Stimulated activated effector memory CD8-positive, alpha-beta T cell treated with anti-CD3 and anti-CD28 coated beads, Interleukin-12 subunit alpha, Interleukin-12 subunit beta, amount 100 ng/mL, for 72 hours (primary cell): ENCODE data around the gene ARX.

ENCODE experiments used
- ATAC-seq: fragments of 150-1000 bp; cut with Tn5 transposase; 2 replicates; pipeline ENCODE4 v1.10.0; 2021
- DNase-seq, 2 donors: peaks; one replicate each; pipeline ENCODE4 v3.0.0; 2021 to 2022; ENCODE audit warnings: low spot score in 2 of 2
- H3K27ac Mint-ChIP-seq: one replicate; pipeline ENCODE4 v1.8.0; 2022; ENCODE audit warnings: mild to moderate bottlenecking, mixed read lengths
- H3K36me3 Mint-ChIP-seq: one replicate; pipeline ENCODE4 v1.8.0; 2022; ENCODE audit warnings: mild to moderate bottlenecking, mixed read lengths
- H3K4me1 Mint-ChIP-seq: one replicate; pipeline ENCODE4 v1.8.0; 2022; ENCODE audit warnings: mixed read lengths
- H3K4me3 Mint-ChIP-seq: one replicate; pipeline ENCODE4 v1.8.0; 2022; ENCODE audit warnings: mild to moderate bottlenecking, mixed read lengths
- H3K9me3 Mint-ChIP-seq: one replicate; pipeline ENCODE4 v1.8.0; 2022; ENCODE audit warnings: mixed read lengths

ARX gene

DNA sequence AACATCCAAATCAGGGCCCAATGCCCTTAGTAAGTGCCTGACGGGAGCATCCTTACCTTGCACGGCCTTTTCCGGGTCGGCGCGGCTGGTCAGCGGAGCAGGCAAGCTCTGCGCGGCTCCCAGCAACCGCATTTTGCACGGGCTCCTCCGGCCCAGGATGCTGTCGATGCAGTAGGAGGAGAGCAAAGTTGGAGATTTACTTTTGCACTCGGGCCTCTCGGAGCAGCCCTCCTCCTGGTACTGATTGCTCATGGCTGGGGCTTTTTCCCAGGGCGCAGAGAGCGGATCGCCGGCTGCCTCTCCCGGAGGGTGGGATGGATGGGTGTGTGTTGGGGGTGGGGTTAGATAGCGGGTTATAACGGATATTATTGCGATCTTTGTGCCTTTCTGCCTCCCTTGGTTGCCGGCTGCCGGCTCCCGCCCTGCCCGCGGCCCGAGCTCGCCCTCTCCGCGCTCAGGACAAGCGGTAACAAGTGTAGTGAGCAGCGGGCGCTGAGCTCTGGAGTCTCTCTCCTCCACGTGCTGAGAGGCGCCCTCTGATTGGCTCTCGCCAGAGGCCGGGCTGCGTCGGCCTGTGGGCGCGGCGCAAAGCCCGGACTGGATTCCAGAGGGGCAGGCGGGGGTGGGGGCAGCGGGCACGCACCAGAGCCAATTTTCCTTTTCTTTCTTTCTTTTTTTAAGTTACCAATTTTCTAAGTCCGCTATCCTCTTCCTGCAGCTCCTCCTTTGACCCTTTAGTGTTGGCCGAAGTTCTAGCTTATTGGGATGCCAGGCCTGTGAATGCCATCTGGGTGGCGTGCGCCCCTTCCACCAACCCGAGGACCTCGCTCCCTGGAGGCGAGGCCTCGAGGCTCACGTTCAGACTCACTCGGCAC, at the start of gene ARX:
Gene ARX (minus strand): TSS at position 480 of the 875 bp plus-strand sequence. CDS start 228 bp downstream, at position 252.
- Mint-ChIP-seq H3K4me3 (no peak within 1 kb of the TSS), H3K9me3 (no peaks in the 10 kb centered on the region), H3K36me3 (no peaks in the 10 kb centered on the region), H3K4me1 (peaks cover 13% of the 10 kb centered on the region), H3K27ac (no peak within 1 kb of the TSS)
- ATAC-seq (peak; percentile 67), DNase-seq (no peak)

DNA sequence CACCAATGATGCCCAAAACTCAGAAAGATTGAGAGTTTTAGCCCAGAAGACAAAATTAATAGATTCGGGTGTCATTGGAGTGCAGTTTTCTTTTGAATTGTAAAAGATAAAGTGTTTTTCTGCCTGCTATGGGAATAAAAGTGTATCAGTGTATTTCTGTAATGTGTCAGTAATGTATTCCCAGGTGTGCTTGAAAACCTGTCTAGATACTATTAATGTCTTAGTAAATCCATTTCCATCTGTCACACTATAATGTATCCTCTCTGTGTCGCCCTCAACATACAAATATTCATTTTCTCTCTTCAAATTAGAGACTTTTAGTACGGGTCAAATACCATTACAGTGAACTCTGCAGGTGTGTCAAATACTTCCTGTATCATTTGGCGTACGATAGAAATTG, 43.5 kb upstream of the ARX start:
- no peak overlapping the region for H3K27ac Mint-ChIP-seq
- H3K4me3 Mint-ChIP-seq = no peak overlapping the region
- ATAC-seq (no peak), DNase-seq (no peak)
- H3K4me1 Mint-ChIP-seq = no peaks in the 10 kb centered on the region
- H3K36me3 Mint-ChIP-seq = no peaks in the 10 kb centered on the region
- H3K9me3 Mint-ChIP-seq = no peaks in the 10 kb centered on the region

DNA sequence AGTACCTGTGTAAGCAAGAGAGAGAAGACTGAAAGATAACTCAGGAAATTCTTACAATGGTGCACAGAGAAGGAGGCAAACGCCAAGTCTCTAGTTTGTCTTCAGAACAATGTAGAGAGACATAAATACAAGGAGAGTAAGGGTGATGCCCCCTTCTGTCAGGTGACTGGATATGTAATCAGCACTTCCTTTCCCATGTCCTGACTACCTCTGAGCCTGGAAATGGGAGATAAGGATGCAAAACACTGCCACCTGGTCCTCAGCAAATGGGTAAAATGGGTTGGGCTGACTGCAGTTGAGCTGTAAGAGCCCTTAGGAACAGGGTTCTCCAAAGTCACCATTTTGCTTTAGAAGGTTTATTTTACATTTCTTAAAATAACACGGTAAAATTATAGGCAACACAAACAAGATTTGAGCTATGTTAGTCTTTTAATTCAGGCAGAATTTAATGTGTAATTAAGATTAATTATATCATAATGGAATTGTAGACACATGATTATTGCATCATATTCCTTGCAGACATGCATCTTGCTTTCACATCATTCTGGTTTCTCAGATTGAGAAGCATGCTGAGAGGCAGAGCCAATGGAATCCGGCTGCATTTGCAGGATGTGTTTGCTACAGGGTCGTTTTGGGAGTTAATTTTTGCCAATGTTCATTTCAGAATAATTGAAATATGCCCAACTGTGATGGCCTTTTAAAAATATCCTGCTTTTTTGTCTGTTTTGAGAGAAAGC, 37.2 kb upstream of the ARX start:
- no peak for DNase-seq
- Mint-ChIP-seq H3K36me3 (no peaks in the 10 kb centered on the region), H3K9me3 (no peaks in the 10 kb centered on the region), H3K27ac (no peak overlapping the region), H3K4me3 (no peak overlapping the region), H3K4me1 (no peaks in the 10 kb centered on the region)
- no peak for ATAC-seq

DNA sequence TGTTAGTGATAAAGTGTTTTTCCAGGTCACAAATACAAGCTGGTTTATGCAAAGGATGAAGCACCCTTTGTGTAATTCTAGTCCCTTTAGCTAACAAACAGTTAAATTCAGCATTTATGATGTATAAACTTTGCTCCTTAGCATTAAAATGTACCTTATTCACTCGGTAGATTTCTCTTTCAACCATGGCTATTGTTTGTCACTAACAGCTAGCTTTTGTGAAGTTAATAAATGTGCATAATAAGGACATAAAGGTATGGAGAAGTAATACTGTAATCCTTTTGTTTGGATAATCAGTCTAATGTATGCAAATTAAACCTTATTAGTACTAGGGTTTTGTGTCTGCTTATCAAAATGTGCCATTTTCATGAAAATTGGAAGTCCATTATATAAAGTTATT, 34.2 kb upstream of the ARX start:
- no peak overlapping the region for H3K4me3 Mint-ChIP-seq
- H3K9me3 Mint-ChIP-seq = no peaks in the 10 kb centered on the region
- H3K4me1 Mint-ChIP-seq = no peaks in the 10 kb centered on the region
- H3K36me3 Mint-ChIP-seq = no peaks in the 10 kb centered on the region
- ATAC-seq = no peak
- no peak overlapping the region for H3K27ac Mint-ChIP-seq
- DNase-seq = no peak

DNA sequence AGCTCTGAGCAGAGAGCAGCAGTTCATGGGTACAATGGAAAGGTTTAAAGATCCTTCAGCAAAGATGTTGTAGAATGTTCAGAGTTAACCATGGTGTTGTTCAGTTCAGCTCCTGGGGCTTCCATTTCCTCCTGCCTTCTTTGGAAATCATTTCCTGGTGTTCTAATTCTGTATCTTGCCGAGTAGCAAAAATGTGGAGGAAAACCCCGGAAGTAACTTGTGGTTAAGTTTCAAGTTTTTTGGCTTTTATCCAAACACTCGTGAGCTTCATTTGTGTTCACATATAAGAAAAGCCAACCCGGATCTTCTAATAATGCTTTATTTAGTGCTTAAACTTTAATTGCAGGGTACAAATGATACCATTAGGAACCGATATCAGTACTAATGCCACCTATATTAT, 33.6 kb upstream of the ARX start:
- Mint-ChIP-seq H3K4me1 (no peaks in the 10 kb centered on the region), H3K9me3 (no peaks in the 10 kb centered on the region), H3K36me3 (no peaks in the 10 kb centered on the region), H3K4me3 (no peak overlapping the region), H3K27ac (no peak overlapping the region)
- DNase-seq = no peak
- no peak for ATAC-seq

DNA sequence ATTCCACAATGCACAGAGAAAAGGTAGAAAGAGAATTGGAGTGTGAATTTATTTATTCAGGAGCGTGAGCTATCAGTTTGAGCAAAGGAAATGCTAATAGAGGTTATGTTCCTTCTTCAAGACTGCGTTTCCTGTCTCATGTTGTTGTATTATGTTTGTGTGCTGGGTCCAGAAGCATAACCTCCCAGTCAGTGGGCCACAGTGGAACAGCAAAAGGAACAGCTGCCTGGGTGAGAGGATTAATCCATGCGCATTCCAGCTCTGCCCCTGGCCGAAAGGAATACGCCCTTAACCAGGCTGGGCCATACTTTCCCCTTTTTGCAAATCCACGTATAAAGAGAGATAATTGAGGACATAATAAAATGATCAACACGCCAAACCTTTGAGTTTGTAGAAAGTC, 32.4 kb upstream of the ARX start:
- H3K27ac Mint-ChIP-seq = peak overlapping the region; percentile 11
- ATAC-seq (no peak), DNase-seq (no peak)
- H3K4me3 Mint-ChIP-seq = no peak overlapping the region
- H3K9me3 Mint-ChIP-seq = no peaks in the 10 kb centered on the region
- no peaks in the 10 kb centered on the region for H3K36me3 Mint-ChIP-seq
- no peaks in the 10 kb centered on the region for H3K4me1 Mint-ChIP-seq

DNA sequence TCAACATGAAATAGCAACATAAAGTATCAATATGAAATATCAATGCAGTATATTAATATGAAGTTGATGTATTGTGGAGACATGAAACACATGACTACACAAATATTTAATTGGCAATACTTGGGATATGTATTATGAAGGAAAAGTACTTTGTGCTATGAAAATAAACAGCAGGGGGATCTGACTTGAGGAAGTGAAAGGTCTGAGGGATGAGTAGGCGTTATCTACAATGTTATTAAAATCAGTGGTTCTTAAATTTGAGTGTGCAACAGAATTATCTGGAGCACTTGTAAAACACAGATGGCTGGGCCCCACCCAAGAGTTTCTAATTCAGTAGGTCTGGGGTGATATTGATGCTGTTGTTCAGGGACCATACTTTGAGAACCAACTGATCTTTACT, 27.4 kb upstream of the ARX start:
- H3K36me3 Mint-ChIP-seq = no peaks in the 10 kb centered on the region
- H3K4me3 Mint-ChIP-seq = no peak overlapping the region

DNA sequence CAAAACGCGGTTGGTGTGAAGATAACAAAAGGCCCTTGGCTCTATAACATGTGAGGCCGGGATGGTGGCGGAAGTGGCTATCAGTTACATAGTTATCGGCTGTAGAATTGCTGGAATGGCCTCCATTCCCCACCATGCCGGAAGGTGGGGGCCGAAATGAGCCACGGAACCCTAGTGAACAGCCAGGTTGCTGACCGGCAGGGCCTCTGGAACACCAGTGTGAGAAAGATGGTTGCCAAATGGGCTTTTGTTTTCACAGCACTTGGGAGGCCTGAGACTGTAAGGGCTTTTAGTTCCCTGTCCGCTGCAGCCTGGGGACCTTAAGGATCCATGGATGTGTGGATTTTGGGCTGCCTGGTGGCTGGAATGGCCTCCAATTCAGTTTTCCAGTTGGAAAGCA, 23.3 kb upstream of the ARX start:
- Mint-ChIP-seq H3K9me3 (no peaks in the 10 kb centered on the region), H3K4me1 (no peaks in the 10 kb centered on the region), H3K36me3 (no peaks in the 10 kb centered on the region), H3K4me3 (no peak overlapping the region), H3K27ac (no peak overlapping the region)
- no peak for ATAC-seq
- DNase-seq = no peak

More for the DNA sequence above, 27.4 kb upstream of the ARX start:
- ATAC-seq = no peak
- DNase-seq = no peak
- Mint-ChIP-seq H3K4me1 (no peaks in the 10 kb centered on the region), H3K27ac (no peak overlapping the region), H3K9me3 (no peaks in the 10 kb centered on the region)

DNA sequence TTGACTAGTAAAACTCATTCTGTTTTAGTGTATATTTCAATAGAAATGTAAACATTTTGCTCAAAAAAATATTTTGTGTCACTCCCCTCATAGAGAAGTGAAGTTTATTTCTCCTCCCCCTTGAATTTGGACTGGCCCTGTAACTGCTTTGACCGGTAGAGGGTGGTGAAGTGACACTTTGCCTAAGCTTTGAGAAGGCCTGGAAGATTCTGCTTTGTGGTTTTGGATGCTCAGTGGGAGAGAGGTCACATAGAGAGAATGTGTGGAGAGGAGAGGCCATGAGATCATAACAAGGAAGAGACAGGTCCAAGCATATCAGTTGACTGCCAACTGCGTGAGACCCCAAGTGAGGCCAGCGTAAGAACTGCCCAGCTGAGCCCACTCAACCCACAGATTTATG, 19.1 kb upstream of the ARX start:
- DNase-seq = no peak
- H3K36me3 Mint-ChIP-seq = no peaks in the 10 kb centered on the region
- H3K9me3 Mint-ChIP-seq = no peaks in the 10 kb centered on the region
- H3K4me3 Mint-ChIP-seq = no peak overlapping the region
- no peak overlapping the region for H3K27ac Mint-ChIP-seq
- no peaks in the 10 kb centered on the region for H3K4me1 Mint-ChIP-seq
- no peak for ATAC-seq

DNA sequence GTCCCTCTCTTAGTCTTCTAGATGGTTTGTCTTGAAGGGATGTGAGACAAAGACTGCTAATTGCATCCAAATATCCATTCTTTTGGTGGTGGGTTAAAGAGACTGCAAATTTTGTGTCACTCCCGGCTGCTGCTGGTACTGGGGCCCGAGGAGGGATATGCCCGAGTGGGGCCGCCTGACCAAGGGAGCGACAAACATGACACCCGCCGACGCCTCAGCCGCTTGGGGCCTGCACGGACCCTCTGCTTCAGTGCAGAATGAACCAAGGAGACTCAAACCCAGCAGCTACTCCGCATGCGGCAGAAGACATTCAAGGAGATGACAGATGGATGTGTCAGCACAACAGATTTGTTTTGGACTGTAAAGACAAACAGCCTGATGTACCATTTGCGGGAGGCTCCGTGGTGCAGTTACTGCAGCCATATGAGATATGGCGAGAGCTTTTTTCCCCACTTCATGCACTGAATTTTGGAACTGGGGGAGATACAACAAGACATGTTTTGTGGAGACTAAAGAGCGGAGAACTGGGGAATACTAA, 13.6 kb upstream of the ARX start:
- Mint-ChIP-seq H3K4me1 (no peaks in the 10 kb centered on the region), H3K9me3 (no peaks in the 10 kb centered on the region), H3K27ac (no peak overlapping the region), H3K36me3 (no peaks in the 10 kb centered on the region), H3K4me3 (no peak overlapping the region)
- DNase-seq = no peak
- ATAC-seq = no peak

DNA sequence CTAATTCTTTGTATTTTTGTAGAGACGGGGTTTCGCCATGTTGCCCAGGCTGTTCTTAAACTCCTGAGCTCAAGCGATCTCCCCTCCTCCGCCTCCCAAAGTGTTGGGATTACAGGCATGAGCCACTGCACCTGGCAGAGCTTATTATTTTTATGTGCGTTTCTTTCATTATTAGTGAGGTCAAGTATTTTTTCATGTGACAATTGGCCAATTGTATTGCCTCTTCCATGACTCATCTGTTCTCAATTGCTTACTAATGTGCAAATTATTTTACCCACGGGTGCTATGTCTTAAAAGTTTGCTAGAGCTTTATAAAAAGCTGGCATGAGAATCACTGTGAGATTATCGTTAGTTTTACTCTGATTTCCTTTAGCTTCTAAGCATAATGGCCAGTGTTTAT, 13.0 kb upstream of the ARX start:
- no peak for ATAC-seq
- no peak overlapping the region for H3K4me3 Mint-ChIP-seq
- no peaks in the 10 kb centered on the region for H3K9me3 Mint-ChIP-seq
- H3K4me1 Mint-ChIP-seq = peaks cover 5% of the 10 kb centered on the region
- no peak overlapping the region for H3K27ac Mint-ChIP-seq
- H3K36me3 Mint-ChIP-seq = no peaks in the 10 kb centered on the region
- DNase-seq = no peak

DNA sequence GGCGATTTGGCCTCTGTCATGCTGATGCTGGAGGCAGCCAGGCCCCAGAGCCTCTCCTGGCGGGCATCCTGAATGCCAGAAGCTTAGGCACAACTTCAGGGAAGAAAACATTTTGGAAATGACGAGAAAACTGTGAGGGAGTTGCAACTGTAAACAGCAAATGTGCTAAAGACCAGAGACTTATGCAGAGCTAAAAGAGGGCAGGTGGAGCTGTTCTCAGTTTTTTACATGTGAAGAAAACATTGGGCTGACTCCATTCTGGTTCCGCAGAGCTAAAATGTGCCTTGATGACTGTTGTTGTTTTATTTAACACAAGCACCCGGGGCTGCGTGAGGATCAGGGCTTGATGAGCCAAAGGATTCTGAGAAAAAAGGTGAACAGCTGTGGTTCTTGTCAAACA, 10.8 kb upstream of the ARX start:
- Mint-ChIP-seq H3K9me3 (no peaks in the 10 kb centered on the region), H3K4me1 (peaks cover 18% of the 10 kb centered on the region), H3K27ac (no peak overlapping the region), H3K36me3 (no peaks in the 10 kb centered on the region), H3K4me3 (no peak overlapping the region)
- DNase-seq (no peak), ATAC-seq (no peak)

DNA sequence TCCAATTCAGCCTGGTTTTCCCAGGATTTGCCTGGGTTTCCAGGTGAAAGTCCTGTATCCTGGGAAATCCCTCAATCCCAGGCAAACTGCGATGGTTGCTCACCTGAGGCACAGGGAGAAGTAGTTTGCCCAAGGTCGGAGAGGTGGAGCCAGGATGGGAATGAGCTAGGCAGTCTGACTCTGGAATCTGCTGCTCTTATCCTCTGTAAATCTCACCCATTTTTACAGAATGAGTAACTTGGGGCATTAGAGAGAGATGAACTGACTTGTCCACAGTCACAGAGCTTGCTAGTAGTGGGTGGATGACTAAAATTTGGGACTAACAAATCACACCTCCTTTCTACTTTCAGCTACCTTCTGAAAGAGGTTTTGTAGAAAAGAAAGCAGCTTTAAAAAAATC, 9.8 kb upstream of the ARX start:
- DNase-seq = no peak
- Mint-ChIP-seq H3K4me3 (no peak overlapping the region), H3K36me3 (no peaks in the 10 kb centered on the region), H3K9me3 (no peaks in the 10 kb centered on the region), H3K27ac (no peak overlapping the region), H3K4me1 (peaks cover 24% of the 10 kb centered on the region)
- no peak for ATAC-seq

DNA sequence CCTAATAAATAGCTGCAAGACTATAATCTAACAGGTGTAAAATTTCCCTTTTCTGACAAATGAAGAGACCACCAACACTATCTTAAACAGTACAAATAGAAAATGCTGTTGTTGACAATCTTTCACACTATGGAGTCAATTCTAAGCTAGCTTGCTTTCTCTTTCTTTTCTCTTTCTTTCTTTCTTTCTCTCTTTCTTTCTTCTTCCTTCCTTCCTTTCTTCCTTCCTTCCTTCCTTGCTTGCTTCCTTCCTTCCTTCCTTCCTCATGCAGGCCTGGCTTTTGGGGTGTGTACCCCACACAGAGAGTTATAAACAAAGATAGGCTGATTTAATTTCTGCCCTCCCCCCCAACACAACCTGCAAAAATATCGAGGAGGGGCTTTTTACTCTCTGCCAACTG, 8.1 kb upstream of the ARX start:
- H3K4me3 Mint-ChIP-seq = no peak overlapping the region
- no peaks in the 10 kb centered on the region for H3K9me3 Mint-ChIP-seq
- ATAC-seq = no peak
- H3K4me1 Mint-ChIP-seq = peaks cover 31% of the 10 kb centered on the region
- no peaks in the 10 kb centered on the region for H3K36me3 Mint-ChIP-seq
- no peak overlapping the region for H3K27ac Mint-ChIP-seq
- no peak for DNase-seq

DNA sequence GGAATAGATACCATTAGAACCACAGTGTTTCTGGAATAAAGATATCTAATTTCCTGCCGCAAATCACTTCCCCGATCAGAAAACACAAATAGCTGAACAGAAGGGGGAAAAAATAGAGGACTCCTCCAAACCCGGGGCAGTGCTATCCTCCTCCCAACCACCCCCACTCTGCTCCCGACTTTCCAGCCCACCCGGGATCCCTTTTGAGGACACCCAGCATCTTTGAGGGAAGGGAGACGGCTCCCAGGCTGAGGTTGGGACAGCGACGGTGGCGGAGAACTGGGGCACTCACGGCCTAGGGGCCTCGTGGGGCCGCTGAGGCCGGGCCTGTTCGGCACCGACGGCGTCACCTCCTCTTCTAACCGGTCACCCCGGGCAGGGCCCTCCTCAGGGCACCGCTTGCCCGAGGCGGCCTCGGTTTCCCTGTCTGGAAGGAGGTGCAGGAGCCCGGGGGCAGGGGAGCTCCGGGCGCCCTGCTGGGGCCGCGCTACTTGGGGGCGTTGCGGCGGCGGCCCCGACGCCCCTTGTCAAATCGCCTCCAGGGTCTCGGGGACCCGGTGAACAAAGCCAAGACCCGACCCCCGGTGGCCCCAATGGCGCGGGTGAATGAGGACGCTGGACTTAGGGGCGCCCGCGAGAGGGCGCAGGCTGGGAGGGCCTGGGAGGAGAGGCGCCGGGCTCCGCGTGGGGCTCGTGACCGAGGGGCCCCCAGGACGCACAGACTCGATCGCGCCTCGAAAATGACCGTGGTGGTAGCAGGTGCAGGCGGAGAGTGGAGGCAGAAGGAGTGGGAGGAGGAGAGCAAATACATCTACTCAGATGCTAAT, 6.9 kb upstream of the ARX start:
- H3K9me3 Mint-ChIP-seq = no peaks in the 10 kb centered on the region
- ATAC-seq (no peak), DNase-seq (no peak)
- H3K36me3 Mint-ChIP-seq = no peaks in the 10 kb centered on the region
- H3K27ac Mint-ChIP-seq = no peak overlapping the region
- H3K4me1 Mint-ChIP-seq = peaks cover 32% of the 10 kb centered on the region
- peak overlapping the region; percentile 36 for H3K4me3 Mint-ChIP-seq
